Left colon (tissue), 2 donors: ENCODE data around the gene WDR47. TPM values are rescaled to one million over a fixed set of nuclear protein-coding genes. Genes with fewer than 3 reads are reported as not detected.
"Not testable (repeated sequence)": the region's sequence is repeated elsewhere in the genome, so short reads cannot be mapped to it uniquely, and the experiment has no call there.

Experiments used
- ATAC-seq: fragments of 200-7000 bp; cut with Tn5 transposase; one replicate; pipeline ENCODE4 v1.9.1; 2020; ENCODE audit warnings: mild to moderate bottlenecking, moderate library complexity
- DNase-seq, 2 donors: peaks; one replicate each; pipeline ENCODE4 v3.0.0-alpha.2; 2020
- intact Hi-C, 2 donors: fragments of 100-400 bp; cut with DNase I in 1 of 2; cut with micrococcal nuclease in 1 of 2; formaldehyde crosslinking; loops; one replicate each; pipeline versions ENCODE4 v1.11.2 to v1.14.0; 2022; cut with DNase I, micrococcal nuclease
- total RNA-seq, 2 donors: library from RNA; stranded (reverse); fragmentation: NEBNext Ultra II Directional; extraction: Animal tissue kit (Norgen Biotek cat#: 25700); gene quantifications; one replicate each; pipeline ENCODE4 v1.2.1, GENCODE V29; 2021
- donor health status: DM: no; HTN: no; CAD: no.
- donor health status: DM: yes; HTN: yes; CAD: no.

WDR47 gene
- total RNA-seq, 2 donors from 2014 or later, result 7.8 to 8.7 TPM

- intact Hi-C loops, result no loop called here
- ATAC-seq (peak; percentile 80), DNase-seq (no peak)
Observed at GRCh38 chr1:109060707-109061106, 18.8 kb upstream of the WDR47 start.

- ATAC-seq (no peak), DNase-seq (no peak)
- intact Hi-C loops, result no loop called here
Observed at GRCh38 chr1:109059026-109059425, 17.1 kb upstream of the WDR47 start.

- intact Hi-C loops, result no loop called here
- ATAC-seq, result no peak
- no peak for DNase-seq
Observed at GRCh38 chr1:109056064-109056463, 14.2 kb upstream of the WDR47 start.

- DNase-seq, intact Hi-C loops, ATAC-seq: not testable (repeated sequence)
Observed at GRCh38 chr1:109052145-109052544, 10.2 kb upstream of the WDR47 start.

GRCh38 chr1:109050228-109050995 lies 8.5 kb upstream of the WDR47 start:
- no peak for ATAC-seq
- DNase-seq, result no peak
- intact Hi-C loops, result no loop called here

- intact Hi-C loops, result no loop called here
- ATAC-seq, result no peak
- no peak for DNase-seq
Observed at GRCh38 chr1:109048335-109048734, 6.4 kb upstream of the WDR47 start.

- DNase-seq (no peak), ATAC-seq (no peak)
- intact Hi-C loops, result no loop called here
Observed at GRCh38 chr1:109047339-109047738, 5.4 kb upstream of the WDR47 start.

GRCh38 chr1:109046671-109047070 lies 4.8 kb upstream of the WDR47 start:
- intact Hi-C loops, result no loop called here
- DNase-seq, result no peak
- ATAC-seq, result no peak

- intact Hi-C loops, result no loop called here
- DNase-seq (no peak), ATAC-seq (no peak)
Observed at GRCh38 chr1:109045595-109045994, 3.7 kb upstream of the WDR47 start.

GRCh38 chr1:109040989-109041620 lies 797 bp downstream of the WDR47 start:
- ATAC-seq (peak; percentile 43), DNase-seq (peak in 1 of 2 donors; percentile 56)
- intact Hi-C loops, result no loop called here

- intact Hi-C loops, result no loop called here
- DNase-seq, result no peak
Observed at GRCh38 chr1:109040627-109040988, 1.3 kb downstream of the WDR47 start.

GRCh38 chr1:109034382-109034781 lies 7.5 kb downstream of the WDR47 start:
- no peak for ATAC-seq
- DNase-seq, result no peak
- intact Hi-C loops, result no loop called here

More at GRCh38 chr1:109040627-109040988, 1.3 kb downstream of the WDR47 start:
- ATAC-seq, result no peak

GRCh38 chr1:109029493-109029892 lies 12.4 kb downstream of the WDR47 start:
- ATAC-seq, intact Hi-C loops, DNase-seq: not testable (repeated sequence)

- no peak for DNase-seq
- ATAC-seq, result no peak
- intact Hi-C loops, result no loop called here
Observed at GRCh38 chr1:109027841-109028240, 14.1 kb downstream of the WDR47 start.

- DNase-seq (no peak), ATAC-seq (no peak)
- intact Hi-C loops, result no loop called here
Observed at GRCh38 chr1:109025694-109026093, 16.2 kb downstream of the WDR47 start.

- intact Hi-C loops, result no loop called here
- DNase-seq, result no peak
- no peak for ATAC-seq
Observed at GRCh38 chr1:109024646-109025045, 17.3 kb downstream of the WDR47 start.

- intact Hi-C loops, result no loop called here
- ATAC-seq, result no peak
Observed at GRCh38 chr1:109020693-109021257, 21.1 kb downstream of the WDR47 start.

GRCh38 chr1:109017719-109018118 lies 24.2 kb downstream of the WDR47 start:
- DNase-seq, intact Hi-C loops, ATAC-seq: not testable (repeated sequence)

More at GRCh38 chr1:109020693-109021257, 21.1 kb downstream of the WDR47 start:
- no peak for DNase-seq

GRCh38 chr1:109017134-109017533 lies 24.8 kb downstream of the WDR47 start:
- ATAC-seq, result no peak
- no peak for DNase-seq
- intact Hi-C loops, result no loop called here

- DNase-seq (no peak), ATAC-seq (no peak)
- intact Hi-C loops, result no loop called here
Observed at GRCh38 chr1:109011335-109011734, 30.6 kb downstream of the WDR47 start.
